Activated CD4-positive, alpha-beta T cell treated with anti-CD3 and anti-CD28 coated beads, Interleukin-2, amount 50 U/mL, for 24 hours (primary cell): ENCODE data around the gene PPFIA2.
"Not testable (repeated sequence)": the region's sequence is repeated elsewhere in the genome, so short reads cannot be mapped to it uniquely, and the experiment has no call there.

Experiments
- DNase-seq, 2 donors: peaks; one replicate each; pipeline ENCODE4 v3.0.0-alpha.2; 2020; ENCODE audit warnings: low read depth in 1 of 2, low spot score in 1 of 2

PPFIA2 gene

GRCh38 chr12:81212996-81213696 lies 546.0 kb downstream of the PPFIA2 start:
- DNase-seq = no peak

- DNase-seq = no peak
These were observed 547.8 kb downstream of the PPFIA2 start for GRCh38 chr12:81211306-81211705.

GRCh38 chr12:81209772-81210225 lies 549.4 kb downstream of the PPFIA2 start:
- DNase-seq = not testable (repeated sequence)

DNA sequence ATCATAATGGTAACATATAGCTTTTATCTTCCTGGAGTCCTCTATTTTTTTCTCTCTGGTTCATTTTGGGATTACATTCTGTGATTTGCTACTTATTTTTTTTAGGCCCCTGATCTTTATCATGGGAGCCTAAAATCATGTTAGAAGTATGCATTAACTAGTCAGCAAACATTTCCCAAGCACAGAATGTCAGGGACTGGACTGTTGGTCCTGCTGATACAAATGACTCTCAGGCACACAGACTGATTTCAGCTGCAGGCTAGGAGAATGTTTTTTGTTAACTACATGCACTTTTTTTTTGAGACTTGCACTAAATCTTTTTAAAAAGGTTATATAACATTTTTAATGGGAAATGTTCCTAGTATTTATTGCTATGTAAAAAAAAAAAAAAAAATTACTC lies 550.1 kb downstream of the PPFIA2 start:
- DNase-seq = no peak

- DNase-seq = no peak
These were observed 550.8 kb downstream of the PPFIA2 start for GRCh38 chr12:81208187-81208911.
